HUES64 (cell line): Measurements from ENCODE around the gene MLLT6. TPM values are rescaled to one million over a fixed set of nuclear protein-coding genes. Genes with fewer than 3 reads are reported as not detected.
A peak's percentile ranks its signal among the peaks of the same experiment; 100 is the strongest.

Source experiments
- H3K27ac ChIP-seq: 2 replicates; pipeline ENCODE4 v1.7.0; 2013; ENCODE audit warnings: low read depth, low read length, inconsistent platforms
- H3K27me3 ChIP-seq: 2 replicates; pipeline ENCODE4 v1.6.1; 2013; ENCODE audit warnings: mild to moderate bottlenecking, low read length; ENCODE audit not compliant: insufficient read depth
- H3K36me3 ChIP-seq: 2 replicates; pipeline ENCODE4 v1.6.1; 2013; ENCODE audit warnings: mild to moderate bottlenecking, low read length; ENCODE audit not compliant: insufficient read depth
- H3K4me1 ChIP-seq: 2 replicates; pipeline ENCODE4 v1.6.1; 2013; ENCODE audit warnings: mild to moderate bottlenecking, low read length, moderate library complexity; ENCODE audit not compliant: insufficient read depth
- H3K4me3 ChIP-seq: 2 replicates; pipeline ENCODE4 v1.5.1; 2013; ENCODE audit warnings: mild to moderate bottlenecking, low read length, moderate library complexity
- H3K9ac ChIP-seq: 2 replicates; pipeline ENCODE4 v1.6.1; 2013; ENCODE audit warnings: mild to moderate bottlenecking, low read depth, low read length
- H3K9me3 ChIP-seq: 2 replicates; pipeline ENCODE4 v1.6.1; 2013; ENCODE audit warnings: low read depth, low read length; ENCODE audit not compliant: insufficient read depth
- WGBS: fragments of 150-250, 120-280 bp; methylation state at CpG from one replicate; pipeline ENCODE4 v1.1.7; 2013; ENCODE audit warnings: missing lambda C conversion rate; 5-methylcytosine and 5-hydroxymethylcytosine counted together
- polyA plus RNA-seq, 2 experiments: library from polyadenylated mRNA; stranded (reverse); fragments of 50-300 nt; gene quantifications; one replicate each; pipeline ENCODE4 v1.2.3, GENCODE V29; 2013

MLLT6 gene
- polyA plus RNA-seq (2013, experiment 1 of 2): 12.7 TPM
- 15.3 TPM for polyA plus RNA-seq (2013, experiment 2 of 2)

GRCh38 chr17:38704606-38705522 is at the start of gene MLLT6:
Gene MLLT6 (plus strand): TSS chr17:38705273. CDS start chr17:38705633, 360 bp downstream.
- Histone ChIP-seq H3K9ac (0 out of 2 replicates have a peak within 1 kb of the TSS, but pooled peaks have one; percentile 43), H3K27me3 (peaks cover 80% of the 10 kb centered on the region), H3K36me3 (0 out of 2 replicates have a peak, but pooled peaks cover 3% of the 10 kb centered on the region), H3K9me3 (no peaks in the 10 kb centered on the region), H3K27ac (peak within 1 kb of the TSS; percentile 56; the same call in 1 of the 2 replicates), H3K4me3 (peak within 1 kb of the TSS; percentile 63), H3K4me1 (peaks cover 26% of the 10 kb centered on the region)
- WGBS: under 1% methylated on average over 97 of the region's 100 CpGs

GRCh38 chr17:38656959-38657823 is 47.9 kb upstream of the MLLT6 start:
- H3K9ac ChIP-seq: no peak overlapping the region
- H3K4me3 ChIP-seq: no peak overlapping the region
- WGBS: 80% methylated on average over 27 of the region's 27 CpGs
- peaks cover 18% of the 10 kb centered on the region; the same call in 1 of the 2 replicates for H3K4me1 ChIP-seq
- 0 out of 2 replicates have a peak, but pooled peaks cover 3% of the 10 kb centered on the region for H3K27me3 ChIP-seq
- H3K9me3 ChIP-seq: no peaks in the 10 kb centered on the region
- H3K36me3 ChIP-seq: no peaks in the 10 kb centered on the region
- H3K27ac ChIP-seq: no peak overlapping the region

- H3K9ac ChIP-seq: no peak overlapping the region
- 90% methylated on average over 15 of the region's 15 CpGs for WGBS
- H3K36me3 ChIP-seq: no peaks in the 10 kb centered on the region
- H3K4me3 ChIP-seq: no peak overlapping the region
- peaks cover 20% of the 10 kb centered on the region; the same call in 1 of the 2 replicates for H3K4me1 ChIP-seq
- H3K27ac ChIP-seq: no peak overlapping the region
- 0 out of 2 replicates have a peak, but pooled peaks cover 3% of the 10 kb centered on the region for H3K27me3 ChIP-seq
- no peaks in the 10 kb centered on the region for H3K9me3 ChIP-seq
Measured at GRCh38 chr17:38657824-38658740, 47.0 kb upstream of the MLLT6 start.

GRCh38 chr17:38658741-38659345 is 46.2 kb upstream of the MLLT6 start:
- 91% methylated on average over 13 of the region's 13 CpGs for WGBS
- Histone ChIP-seq H3K27me3 (0 out of 2 replicates have a peak, but pooled peaks cover 3% of the 10 kb centered on the region), H3K27ac (no peak overlapping the region), H3K9me3 (no peaks in the 10 kb centered on the region), H3K9ac (no peak overlapping the region), H3K4me1 (peaks cover 25% of the 10 kb centered on the region), H3K4me3 (no peak overlapping the region), H3K36me3 (no peaks in the 10 kb centered on the region)

GRCh38 chr17:38659415-38659814 is 45.7 kb upstream of the MLLT6 start:
- Histone ChIP-seq H3K36me3 (no peaks in the 10 kb centered on the region), H3K27me3 (0 out of 2 replicates have a peak, but pooled peaks cover 3% of the 10 kb centered on the region)

GRCh38 chr17:38660097-38661025 is 44.7 kb upstream of the MLLT6 start:
- peaks cover 15% of the 10 kb centered on the region for H3K4me1 ChIP-seq
- no peak overlapping the region for H3K9ac ChIP-seq
- WGBS: 88% methylated on average over 16 of the region's 16 CpGs
- H3K4me3 ChIP-seq: no peak overlapping the region
- no peaks in the 10 kb centered on the region for H3K27me3 ChIP-seq
- H3K36me3 ChIP-seq: no peaks in the 10 kb centered on the region
- no peaks in the 10 kb centered on the region for H3K9me3 ChIP-seq
- no peak overlapping the region for H3K27ac ChIP-seq

More at GRCh38 chr17:38659415-38659814, 45.7 kb upstream of the MLLT6 start:
- Histone ChIP-seq H3K4me3 (no peak overlapping the region), H3K9me3 (no peaks in the 10 kb centered on the region), H3K4me1 (peaks cover 21% of the 10 kb centered on the region), H3K9ac (no peak overlapping the region), H3K27ac (no peak overlapping the region)
- 82% methylated on average over 7 of the region's 7 CpGs for WGBS

GRCh38 chr17:38663125-38663751 is 41.8 kb upstream of the MLLT6 start:
- H3K27me3 ChIP-seq: peaks cover 7% of the 10 kb centered on the region

GRCh38 chr17:38663964-38664644 is 41.0 kb upstream of the MLLT6 start:
- peaks cover 16% of the 10 kb centered on the region for H3K27me3 ChIP-seq
- no peaks in the 10 kb centered on the region for H3K36me3 ChIP-seq
- H3K9me3 ChIP-seq: no peaks in the 10 kb centered on the region
- WGBS: 83% methylated on average over 9 of the region's 9 CpGs
- H3K27ac ChIP-seq: no peak overlapping the region
- peaks cover 6% of the 10 kb centered on the region; the same call in 1 of the 2 replicates for H3K4me1 ChIP-seq
- no peak overlapping the region for H3K4me3 ChIP-seq
- H3K9ac ChIP-seq: no peak overlapping the region

More at GRCh38 chr17:38663125-38663751, 41.8 kb upstream of the MLLT6 start:
- Histone ChIP-seq H3K4me1 (peaks cover 6% of the 10 kb centered on the region; the same call in 1 of the 2 replicates), H3K27ac (no peak overlapping the region), H3K36me3 (no peaks in the 10 kb centered on the region), H3K9me3 (no peaks in the 10 kb centered on the region), H3K9ac (no peak overlapping the region), H3K4me3 (peak overlapping the region; percentile 19; the same call in 1 of the 2 replicates)
- 9% methylated on average over 9 of the region's 9 CpGs for WGBS
